CD4-positive, alpha-beta T cell treated with Interleukin-6 for 4 hours (primary cell): ENCODE results near the gene TUBB3.
"Not testable (repeated sequence)": the region's sequence is repeated elsewhere in the genome, so short reads cannot be mapped to it uniquely, and the experiment has no call there.

Experiments used
- DNase-seq: peaks from one replicate; pipeline ENCODE4 v3.0.0-alpha.2; 2020; ENCODE audit warnings: mixed read lengths

TUBB3 gene

GRCh38 chr16:89922884-89923639 is at the start of gene TUBB3:
Gene TUBB3, plus strand, starts transcription at chr16:89923342. Its CDS starts 60 bp downstream, at chr16:89923402.
- DNase-seq: no peak

GRCh38 chr16:89873972-89874689 is 49.0 kb upstream of the TUBB3 start:
- peak; percentile 93 for DNase-seq

GRCh38 chr16:89879123-89879522 is 44.0 kb upstream of the TUBB3 start:
- not testable (repeated sequence) for DNase-seq

GRCh38 chr16:89880477-89881367 is 42.4 kb upstream of the TUBB3 start:
- DNase-seq: no peak

GRCh38 chr16:89881368-89881730 is 41.8 kb upstream of the TUBB3 start:
- no peak for DNase-seq

GRCh38 chr16:89883346-89884040 is 39.6 kb upstream of the TUBB3 start:
- DNase-seq: no peak

GRCh38 chr16:89884041-89884421 is 39.1 kb upstream of the TUBB3 start:
- DNase-seq: no peak

- no peak for DNase-seq
These were observed 35.9 kb upstream of the TUBB3 start for GRCh38 chr16:89887243-89887642.

- no peak for DNase-seq
These were observed 32.9 kb upstream of the TUBB3 start for GRCh38 chr16:89890200-89890599.

GRCh38 chr16:89890886-89891657 is 32.1 kb upstream of the TUBB3 start:
- no peak for DNase-seq

GRCh38 chr16:89892055-89892630 is 31.0 kb upstream of the TUBB3 start:
- DNase-seq: no peak

GRCh38 chr16:89892635-89893034 is 30.5 kb upstream of the TUBB3 start:
- no peak for DNase-seq

- no peak for DNase-seq
These were observed 29.2 kb upstream of the TUBB3 start for GRCh38 chr16:89893642-89894548.

GRCh38 chr16:89895482-89896250 is 27.5 kb upstream of the TUBB3 start:
- no peak for DNase-seq

GRCh38 chr16:89897204-89897603 is 25.9 kb upstream of the TUBB3 start:
- DNase-seq: no peak

GRCh38 chr16:89898201-89898967 is 24.8 kb upstream of the TUBB3 start:
- no peak for DNase-seq

GRCh38 chr16:89899879-89900481 is 23.2 kb upstream of the TUBB3 start:
- no peak for DNase-seq

GRCh38 chr16:89900885-89901284 is 22.3 kb upstream of the TUBB3 start:
- no peak for DNase-seq
